Myocyte (in vitro differentiated cells): Measurements from ENCODE around the gene RNF126. TPM values are rescaled to one million over a fixed set of nuclear protein-coding genes. Genes with fewer than 3 reads are reported as not detected.
"Not testable (repeated sequence)": the region's sequence is repeated elsewhere in the genome, so short reads cannot be mapped to it uniquely, and the experiment has no call there.

Experiments used
- DNase-seq: peaks from one replicate; pipeline ENCODE4 v3.0.0-alpha.2; 2012; ENCODE audit warnings: low read depth
- polyA plus RNA-seq: library from polyadenylated mRNA; unstranded; fragments of >200 nt; gene quantifications from one replicate; pipeline ENCODE4 v1.2.1, GENCODE V29; 2012; ENCODE audit warnings: missing spikeins
- total RNA-seq: library from RNA; depleted of rRNA; stranded (reverse); fragments of >200 nt; gene quantifications from 2 replicates; pipeline ENCODE4 v1.2.3, GENCODE V29; 2014

Gene RNF126
- 86.4 and 94.6 TPM in 2 replicates for total RNA-seq
- 77.1 TPM for polyA plus RNA-seq

DNA sequence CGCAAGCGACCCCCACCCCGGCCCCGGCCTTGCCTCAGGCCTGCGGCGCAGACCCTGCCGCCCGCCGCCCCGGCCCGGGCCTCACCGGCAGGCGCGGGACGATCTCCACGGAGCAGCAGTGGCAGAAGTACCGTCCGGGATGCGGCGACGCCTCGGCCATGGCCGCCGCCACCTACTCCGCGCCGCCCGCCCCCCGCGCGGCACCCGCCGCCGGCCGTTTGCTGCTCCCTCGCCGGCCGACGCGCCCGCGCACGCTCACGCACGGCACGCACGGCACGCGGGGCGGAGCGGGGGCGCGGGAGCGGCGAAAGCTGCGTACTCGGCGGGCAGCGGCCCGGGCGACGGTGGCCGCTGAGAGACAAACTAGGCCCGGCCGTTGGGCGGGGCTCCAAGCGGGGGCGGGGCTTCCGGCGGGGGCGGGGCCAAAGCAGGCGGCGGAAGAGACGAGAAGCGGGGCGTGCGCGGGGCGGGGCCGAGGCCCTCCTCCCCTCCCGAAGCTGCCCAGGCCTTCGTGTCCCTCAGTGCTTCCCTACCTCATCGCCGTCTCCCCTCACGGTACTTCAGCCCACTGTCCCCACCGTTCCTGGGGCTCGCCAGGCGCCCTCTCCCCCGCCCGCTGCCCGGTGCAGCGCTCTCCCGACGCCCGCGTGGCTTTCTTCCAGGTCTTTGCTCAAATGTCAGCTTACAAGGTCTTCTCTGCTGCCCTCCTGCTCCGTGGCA, at the start of gene RNF126:
TSS of gene RNF126 (minus strand) at position 253 of the 720 bp plus-strand sequence. CDS start at position 160, 93 bp downstream.
- peak; percentile 92 for DNase-seq

DNA sequence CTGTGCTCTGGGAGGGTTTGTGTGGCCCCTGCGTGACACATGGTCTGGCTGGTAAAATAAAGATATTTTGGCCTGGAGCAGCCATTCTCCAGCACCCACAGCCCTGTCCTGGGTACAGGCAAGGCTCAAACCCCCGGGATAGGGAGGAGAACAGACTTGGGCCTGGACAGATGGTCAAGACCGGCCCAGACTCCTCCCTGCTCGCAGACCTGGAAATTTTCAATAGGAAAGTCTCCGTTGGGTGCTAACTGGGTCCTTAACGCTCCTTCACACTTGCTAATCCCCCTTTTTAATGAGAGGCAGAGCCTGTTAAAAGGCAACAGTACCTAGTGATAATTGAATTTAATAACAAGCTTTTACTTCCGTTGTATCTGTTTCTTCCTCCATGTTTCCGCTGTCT, 48.2 kb upstream of the RNF126 start:
- no peak for DNase-seq

DNA sequence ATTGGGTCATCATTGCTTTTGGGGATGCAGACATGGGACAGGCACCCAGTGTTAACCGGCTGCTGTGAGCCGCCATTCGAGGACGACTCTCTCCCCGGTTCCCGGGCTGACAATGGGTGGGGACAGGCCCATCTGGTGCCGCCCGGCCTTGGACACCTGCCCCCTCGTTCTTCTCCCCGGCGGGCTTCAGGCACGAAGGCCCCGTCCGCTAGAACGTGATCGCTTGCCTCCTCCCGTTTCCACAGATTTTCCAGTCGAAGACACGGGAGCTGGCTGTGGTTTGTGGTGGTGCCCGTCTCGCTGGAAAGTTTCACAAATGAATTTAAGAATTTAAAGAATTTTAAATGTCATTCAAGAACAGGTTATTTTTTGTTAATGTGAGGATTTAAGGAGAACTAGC, 47.8 kb upstream of the RNF126 start:
- DNase-seq = no peak

GRCh38 chr19:709965-710571, 47.1 kb upstream of the RNF126 start:
- no peak for DNase-seq

- DNase-seq = no peak
These were observed 46.4 kb upstream of the RNF126 start for GRCh38 chr19:709196-709964.

DNA sequence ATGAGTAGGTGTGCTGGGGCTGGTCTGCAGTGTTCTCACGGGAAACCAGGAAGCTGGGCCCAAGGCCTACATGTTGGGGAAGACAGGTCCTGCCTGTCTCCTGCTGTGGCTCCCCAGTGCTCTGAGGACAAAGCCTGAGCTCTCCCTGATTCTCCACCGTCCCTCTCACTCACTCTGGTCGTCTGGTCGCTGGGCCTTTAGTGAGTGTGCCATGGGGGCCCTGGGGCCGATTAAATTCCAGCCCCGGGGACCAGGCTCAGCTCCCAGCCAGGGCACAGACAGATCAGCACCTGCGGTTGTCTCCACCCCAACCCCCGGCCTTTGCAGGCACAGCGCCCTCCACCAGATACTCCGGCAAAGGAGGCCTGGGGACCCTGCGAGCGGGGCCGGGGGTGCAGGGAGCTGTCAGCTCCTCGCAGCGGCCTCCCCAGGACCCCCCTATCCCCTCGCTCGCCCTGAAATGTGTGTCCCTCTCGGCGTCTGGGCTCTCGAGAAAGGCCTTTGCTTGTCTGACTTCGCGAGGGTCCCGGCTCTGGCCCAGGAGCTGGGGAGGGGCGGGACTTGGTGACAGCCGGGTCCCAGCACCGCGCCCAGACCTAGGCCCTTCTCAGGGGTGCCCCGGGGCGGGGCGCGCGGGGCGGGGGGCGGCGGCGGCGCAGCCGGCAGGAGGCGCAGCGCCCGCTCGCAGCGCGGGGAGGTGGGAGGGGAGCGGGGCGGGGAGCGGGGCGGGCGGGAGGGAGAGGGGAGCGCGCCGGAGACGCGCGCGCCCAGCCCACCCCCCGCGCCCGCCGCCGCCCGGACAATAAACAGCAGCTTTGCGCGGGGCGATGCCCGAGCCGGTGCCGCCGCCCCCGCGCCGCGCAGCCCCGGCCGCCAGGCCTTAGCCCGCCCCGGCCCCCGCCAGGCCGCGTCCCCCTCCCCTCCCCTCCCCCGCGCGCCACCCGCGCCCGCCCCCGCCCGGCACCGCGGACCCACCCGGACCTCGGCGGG, 45.4 kb upstream of the RNF126 start, which contains the start of gene PALM:
TSS of gene PALM (plus strand) at position 782 of the 990 bp plus-strand sequence. CDS start 212 bp downstream, outside the sequence.
- no peak for DNase-seq

GRCh38 chr19:704447-704741, 41.4 kb upstream of the RNF126 start:
- no peak for DNase-seq

DNA sequence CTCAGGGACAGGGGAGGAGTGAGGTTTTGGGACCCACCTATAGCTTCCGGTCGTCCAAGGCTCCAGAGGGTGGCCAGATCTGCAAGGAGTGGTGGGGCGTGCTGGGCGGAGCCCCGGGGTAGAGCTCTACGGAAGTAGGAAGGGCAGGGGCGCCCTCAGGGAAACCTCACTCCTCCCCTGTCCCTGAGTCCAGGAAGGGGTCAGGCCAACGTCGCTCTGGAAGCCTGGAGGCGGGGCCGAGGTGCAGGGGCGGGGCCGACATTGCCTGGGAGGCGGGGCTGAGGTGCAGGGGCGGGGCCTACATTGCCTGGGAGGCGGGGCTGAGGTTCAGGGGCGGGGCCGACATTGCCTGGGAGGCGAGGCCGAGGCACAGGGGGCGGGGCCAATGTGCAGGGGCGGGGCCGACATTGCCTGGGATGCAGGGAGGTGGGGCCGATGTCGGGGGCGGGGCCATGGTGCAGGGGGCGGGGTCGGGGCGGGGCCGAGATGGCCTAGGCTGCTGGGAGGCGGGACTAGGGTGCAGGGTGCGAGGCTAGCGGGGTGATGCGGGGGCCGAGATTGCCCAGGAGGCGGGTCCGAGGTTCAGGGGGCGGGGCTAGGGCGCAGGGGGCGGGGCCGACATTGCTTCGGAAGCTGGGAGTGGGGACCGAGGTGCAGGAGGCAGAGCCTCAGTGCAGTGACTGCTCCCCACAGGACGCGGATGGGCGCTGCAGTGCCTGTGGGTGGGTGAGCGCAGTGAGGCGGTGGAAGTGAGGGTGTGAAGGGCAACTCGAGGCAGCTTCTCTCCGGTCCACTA, 40.8 kb upstream of the RNF126 start:
- DNase-seq = no peak

DNA sequence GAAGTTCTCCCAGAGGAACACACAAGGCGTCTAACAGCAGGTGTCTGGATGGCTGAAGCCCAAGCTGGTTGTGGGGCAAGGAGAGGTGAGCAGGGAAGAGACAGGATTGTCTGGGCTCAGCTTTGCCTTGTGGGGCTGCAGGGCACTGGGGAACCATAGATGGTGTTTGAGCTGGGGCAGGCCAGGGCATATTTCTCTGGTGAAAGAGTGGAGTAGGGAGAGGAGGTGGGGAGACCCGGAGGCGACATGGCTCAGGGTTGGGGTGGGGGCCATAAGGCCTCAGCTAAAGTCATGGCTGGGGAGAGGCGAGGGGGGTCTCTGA, 40.3 kb upstream of the RNF126 start:
- DNase-seq = no peak

DNA sequence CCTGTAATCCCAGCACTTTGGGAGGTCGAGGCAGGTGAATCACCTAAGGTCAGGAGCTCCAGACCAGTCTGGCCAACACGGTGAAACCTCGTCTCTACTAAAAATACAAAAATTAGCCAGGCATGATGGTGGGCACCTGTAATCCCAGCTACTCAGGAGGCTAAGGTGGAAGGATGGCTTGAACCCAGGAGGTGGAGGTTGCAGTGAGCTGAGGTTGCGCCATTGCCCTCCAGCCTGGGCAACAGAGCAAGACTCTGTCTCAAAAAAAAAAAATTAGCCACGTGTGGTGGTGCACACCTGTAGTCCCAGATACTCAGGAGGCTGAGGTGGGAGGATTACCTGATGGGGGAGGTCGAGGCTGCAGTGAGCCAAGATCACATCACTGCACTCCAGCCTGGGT, 39.8 kb upstream of the RNF126 start:
- not testable (repeated sequence) for DNase-seq

GRCh38 chr19:699885-700284, 36.9 kb upstream of the RNF126 start:
- not testable (repeated sequence) for DNase-seq

DNA sequence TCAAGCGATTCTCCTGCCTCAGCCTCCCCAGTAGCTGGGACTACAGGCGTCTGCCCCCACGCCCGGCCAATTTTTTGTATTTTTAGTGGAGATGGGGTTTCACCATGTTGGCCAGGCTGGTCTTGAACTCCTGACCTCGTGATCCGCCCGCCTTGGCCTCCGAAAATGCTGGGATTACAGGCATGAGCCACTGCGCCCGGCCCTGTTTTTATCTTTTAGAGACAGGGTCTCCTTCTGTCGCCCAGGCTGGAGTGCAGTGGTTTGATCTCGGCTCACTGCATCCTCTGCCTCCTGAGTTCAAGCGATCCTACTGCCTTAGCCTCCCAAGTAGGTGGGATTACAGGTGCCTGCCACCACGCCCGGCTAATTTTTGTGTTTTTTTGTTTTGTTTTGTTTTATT, 35.5 kb upstream of the RNF126 start:
- DNase-seq = not testable (repeated sequence)

DNA sequence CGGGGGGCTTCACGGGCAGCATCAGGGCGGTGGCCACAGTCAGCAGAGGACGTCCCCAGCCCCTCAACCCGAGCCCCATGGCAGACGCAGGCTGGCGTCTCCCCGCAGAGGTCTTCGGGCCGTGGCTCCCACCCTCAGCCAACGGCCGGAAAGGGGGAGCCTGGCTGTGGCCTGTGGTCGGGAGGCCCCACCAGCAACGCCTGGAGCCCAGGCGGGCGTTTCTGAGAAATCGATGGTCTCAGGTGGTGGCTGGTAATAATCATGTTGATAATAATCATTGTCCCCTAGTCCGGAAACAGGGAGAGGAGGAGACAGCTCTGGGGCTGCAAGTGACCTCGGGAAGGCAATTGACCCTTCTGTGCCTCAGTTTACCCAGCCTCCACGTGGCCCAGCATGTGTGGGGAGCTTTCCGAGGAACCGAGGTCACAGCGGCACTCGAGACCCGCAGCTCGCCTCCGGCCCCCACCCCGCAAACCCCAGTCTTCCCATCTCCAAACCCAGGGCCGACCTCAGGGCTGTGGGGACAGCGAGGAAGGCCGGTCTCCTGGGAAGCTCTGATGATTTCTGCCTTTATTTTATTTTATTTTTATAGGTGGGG, 32.4 kb upstream of the RNF126 start, which contains the start of gene PRSS57:
TSS of gene PRSS57 (minus strand) at position 101 of the 598 bp plus-strand sequence. CDS start at position 79, 22 bp downstream.
- no peak for DNase-seq

- DNase-seq = no peak
These were observed 31.7 kb upstream of the RNF126 start for GRCh38 chr19:694481-695351.

GRCh38 chr19:690203-690602, 27.2 kb upstream of the RNF126 start:
- DNase-seq = no peak

DNA sequence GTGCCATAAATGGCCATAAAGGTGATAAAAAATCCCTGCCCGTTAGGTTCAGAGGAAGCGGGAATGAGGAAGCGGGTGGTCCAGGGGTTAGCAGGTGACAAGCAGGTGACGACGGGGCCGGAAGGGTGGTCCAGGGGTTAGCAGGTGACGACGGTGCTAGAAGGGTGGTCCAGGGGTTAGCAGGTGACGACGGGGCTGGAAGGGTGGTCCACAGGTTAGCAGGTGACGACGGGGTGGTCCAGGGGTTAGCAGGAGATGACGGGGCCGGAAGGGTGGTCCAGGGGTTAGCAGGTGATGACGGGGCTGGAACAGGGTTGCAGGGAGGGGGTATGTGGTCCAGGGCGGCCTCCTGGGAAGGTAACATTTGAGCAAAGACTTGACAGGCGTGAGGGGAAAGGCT, 26.0 kb upstream of the RNF126 start:
- DNase-seq = no peak

- DNase-seq = no peak
These were observed 25.2 kb upstream of the RNF126 start for GRCh38 chr19:688214-688613.

DNA sequence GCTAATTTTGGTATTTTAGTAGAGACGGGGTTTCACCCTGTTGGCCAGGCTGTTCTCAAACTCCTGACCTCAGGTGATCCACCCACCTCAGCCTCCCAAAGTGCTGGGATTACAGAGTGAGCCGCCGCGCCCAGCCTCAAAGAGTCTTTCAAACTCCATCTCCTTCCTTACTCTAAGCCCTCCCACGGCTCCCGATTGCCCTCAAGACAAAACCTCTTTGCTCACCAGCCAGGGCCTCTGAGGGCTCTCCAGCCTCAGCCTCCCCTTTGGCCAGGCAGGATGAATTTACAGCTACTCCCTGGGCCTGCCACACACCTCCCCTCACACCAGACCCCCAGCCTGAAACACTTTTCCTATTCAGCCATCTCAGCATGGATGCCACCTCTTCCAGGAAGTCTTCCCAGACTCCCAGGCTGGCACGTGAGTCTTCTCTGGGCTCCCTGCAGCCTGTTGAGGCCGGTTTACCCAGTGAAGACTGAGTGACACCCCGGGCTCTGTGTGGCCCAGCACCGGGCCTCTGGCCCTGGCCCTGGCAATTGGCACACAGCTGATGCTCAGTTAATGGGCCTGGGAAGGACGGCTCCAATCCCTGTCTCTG, 24.7 kb upstream of the RNF126 start:
- DNase-seq = no peak
